ENCODE data around the gene CHID1.

DNA sequence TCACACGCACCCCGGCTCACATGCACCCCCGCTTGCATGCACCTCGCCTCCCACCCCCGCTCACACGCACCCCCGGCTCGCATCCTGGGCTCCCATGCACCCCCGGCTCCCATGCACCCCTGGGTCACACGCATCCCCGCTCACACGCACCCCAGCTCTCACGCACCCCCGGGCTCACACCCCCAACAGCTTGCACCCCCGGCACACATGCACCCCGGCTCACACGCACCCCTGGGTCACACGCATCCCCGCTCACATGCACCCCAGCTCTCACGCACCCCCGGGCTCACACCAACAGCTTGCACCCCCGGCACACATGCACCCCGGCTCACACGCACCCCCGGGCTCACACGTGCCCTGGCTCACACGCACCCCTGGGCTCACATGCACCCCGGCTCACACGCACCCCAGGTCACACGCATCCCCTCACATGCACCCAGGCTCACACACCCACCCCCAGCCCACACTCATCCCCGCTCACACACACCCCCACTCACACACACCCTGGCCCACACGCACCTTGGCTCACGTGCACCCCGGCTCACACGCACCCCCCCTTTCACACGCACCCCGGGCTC lies 51.8 kb downstream of the CHID1 start:
- TF ChIP-seq EZH2 (IDR thresholded peaks at IDR 0.05; ENCODE audit: borderline replicate concordance, insufficient read depth, low read depth, low read length, poor library complexity, severe bottlenecking) (no peak), CTCF (IDR thresholded peaks at IDR 0.05) (no peak)
